AG09319 (cell line): Measurements from ENCODE around the gene NOD1.

Experiments used
- DNase-seq: peaks from one replicate; pipeline ENCODE4 v3.0.0-alpha.2; 2010; ENCODE audit warnings: low read depth; ENCODE audit errors: extremely low read depth
- TF ChIP-seq, protein P1 (sequence below): IDR thresholded peaks from 2 replicates; pipeline ENCODE4 v1.5.1; 2011; ENCODE audit warnings: low read depth, mild to moderate bottlenecking, inconsistent platforms, low read length, moderate library complexity

NOD1 gene

DNA sequence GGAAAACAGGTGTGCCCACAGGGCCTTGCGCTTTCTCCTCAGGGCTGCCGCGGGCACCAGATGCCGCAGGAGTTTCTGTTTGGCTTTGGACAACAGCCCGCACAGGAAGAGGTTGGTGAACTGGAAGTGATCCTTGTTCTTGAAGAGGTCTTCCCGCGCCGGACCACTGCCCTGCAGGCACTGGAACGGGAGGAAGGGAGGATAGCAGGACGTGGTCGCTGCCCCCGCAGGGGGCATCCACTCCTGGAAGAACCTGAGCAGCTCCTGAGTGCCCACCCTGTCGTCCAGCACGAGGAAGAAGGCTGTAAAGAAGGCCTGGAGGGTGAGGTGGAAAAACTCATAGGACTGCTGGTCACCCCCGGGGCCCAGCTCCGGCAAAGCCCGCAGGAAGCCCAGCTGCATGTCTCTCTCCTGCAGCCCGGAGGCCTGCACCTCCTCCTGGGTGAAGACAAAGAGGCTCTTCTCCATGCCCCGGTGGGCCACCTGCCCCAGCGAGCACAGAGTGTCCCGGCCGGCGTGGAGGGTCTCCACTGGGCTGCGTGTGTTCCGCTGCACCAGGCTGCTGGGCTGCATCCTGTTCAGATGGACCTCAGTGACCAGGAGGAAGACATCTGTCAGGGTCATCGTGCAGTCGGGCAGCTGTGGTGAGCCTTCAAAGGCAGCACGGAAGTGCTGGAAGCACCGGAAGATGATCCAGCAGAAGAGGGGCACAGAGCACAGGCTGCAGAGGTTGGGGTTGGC, 26.9 kb downstream of the NOD1 start:
- TF ChIP-seq, protein P1, sequence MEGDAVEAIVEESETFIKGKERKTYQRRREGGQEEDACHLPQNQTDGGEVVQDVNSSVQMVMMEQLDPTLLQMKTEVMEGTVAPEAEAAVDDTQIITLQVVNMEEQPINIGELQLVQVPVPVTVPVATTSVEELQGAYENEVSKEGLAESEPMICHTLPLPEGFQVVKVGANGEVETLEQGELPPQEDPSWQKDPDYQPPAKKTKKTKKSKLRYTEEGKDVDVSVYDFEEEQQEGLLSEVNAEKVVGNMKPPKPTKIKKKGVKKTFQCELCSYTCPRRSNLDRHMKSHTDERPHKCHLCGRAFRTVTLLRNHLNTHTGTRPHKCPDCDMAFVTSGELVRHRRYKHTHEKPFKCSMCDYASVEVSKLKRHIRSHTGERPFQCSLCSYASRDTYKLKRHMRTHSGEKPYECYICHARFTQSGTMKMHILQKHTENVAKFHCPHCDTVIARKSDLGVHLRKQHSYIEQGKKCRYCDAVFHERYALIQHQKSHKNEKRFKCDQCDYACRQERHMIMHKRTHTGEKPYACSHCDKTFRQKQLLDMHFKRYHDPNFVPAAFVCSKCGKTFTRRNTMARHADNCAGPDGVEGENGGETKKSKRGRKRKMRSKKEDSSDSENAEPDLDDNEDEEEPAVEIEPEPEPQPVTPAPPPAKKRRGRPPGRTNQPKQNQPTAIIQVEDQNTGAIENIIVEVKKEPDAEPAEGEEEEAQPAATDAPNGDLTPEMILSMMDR: no peak
- no peak for DNase-seq

DNA sequence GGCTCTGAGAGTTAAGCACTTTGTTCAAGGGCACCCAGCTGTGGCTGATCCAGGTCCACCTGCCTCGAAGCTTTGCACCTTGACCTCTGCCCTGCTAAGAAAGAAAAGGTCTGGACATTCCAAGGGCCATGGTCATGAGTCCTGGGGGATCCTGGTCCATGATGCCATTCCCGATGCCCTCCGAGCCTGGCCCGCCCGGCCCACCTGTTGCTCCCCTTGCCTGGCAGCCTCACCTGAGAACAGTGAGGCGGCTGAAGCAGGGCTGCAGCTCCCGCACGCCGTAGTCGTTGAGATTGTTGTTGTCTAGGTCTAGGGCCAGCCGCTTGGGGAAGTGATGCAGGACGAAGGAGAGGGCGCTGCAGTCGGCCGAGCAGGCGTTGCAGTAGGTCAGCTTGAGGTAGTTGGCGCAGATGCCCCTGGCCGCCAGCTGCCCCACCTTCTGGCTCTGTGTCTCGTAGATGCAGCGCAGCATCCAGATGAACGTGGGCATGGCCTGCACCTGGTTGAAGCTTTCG, 27.5 kb downstream of the NOD1 start:
- no peak for DNase-seq
- TF ChIP-seq, protein P1: no peak

DNA sequence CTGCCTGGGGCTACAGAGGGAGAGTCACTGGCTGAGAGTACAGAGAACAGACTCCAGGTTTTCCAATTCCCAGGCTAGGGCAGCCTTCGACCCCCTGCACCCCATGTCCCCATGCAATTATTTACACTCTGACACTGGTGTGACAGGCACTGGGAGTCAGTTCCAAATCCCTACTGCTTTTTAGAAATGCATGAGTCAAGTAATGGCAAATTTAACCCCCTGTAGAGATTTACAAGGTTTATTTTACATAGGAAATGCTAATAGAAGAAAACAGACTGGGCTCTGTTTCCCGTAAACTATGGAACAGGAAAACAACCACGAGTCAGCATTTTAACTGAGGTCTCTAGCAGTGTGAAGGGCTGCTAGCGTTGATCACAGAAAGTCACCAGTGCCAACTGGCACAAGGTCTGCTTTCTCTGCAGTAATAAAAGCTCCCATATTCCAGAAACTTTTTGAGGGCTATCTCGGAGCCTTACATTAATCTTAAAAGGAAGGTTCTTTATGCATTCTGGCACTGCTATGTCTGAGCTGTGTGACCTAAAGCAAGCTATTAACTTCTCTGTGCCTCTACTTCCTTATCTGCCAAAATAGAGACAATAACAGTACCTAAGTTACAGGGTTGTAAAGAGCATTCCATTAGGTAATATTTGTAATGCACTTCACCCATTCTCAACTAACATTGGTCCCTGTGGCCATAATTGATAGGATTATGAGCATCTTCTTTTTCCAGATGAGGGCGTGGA, 28.2 kb downstream of the NOD1 start:
- TF ChIP-seq, protein P1: no peak
- no peak for DNase-seq

DNA sequence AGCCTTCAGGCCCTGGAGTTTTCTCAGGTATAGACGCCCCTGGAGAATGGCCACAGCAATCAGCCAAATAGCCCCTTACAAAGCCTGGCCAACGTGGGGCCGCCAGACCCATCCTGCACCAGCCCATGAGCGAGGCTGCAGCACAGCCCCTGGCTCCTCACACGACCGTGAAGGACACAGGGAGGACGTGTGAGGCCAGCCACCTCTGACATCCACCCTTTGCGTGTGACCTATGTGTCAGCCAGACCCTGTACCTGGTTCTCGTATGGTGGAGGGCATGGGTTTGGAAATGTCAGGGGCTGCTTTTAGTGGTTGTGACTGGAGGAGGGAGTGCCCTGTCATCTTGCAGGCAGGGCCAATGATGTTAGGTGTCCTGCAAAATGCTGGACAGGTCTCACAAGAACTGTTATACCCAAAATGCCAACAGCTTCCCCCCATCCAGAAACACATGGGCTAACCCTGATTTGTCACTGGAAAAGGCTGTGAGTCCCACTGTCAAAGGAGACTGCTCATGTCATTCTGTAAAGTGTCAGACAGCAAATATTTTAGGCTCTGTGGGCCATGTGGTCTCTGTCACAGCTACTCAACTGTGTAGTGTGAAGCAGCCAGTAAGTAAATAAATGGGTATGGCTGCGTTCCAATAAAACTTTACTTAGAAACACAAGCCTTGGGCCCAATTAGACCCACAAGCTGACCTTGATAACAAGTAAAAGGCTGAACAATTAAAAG, 30.0 kb downstream of the NOD1 start:
- TF ChIP-seq, protein P1: no peak
- no peak for DNase-seq

DNA sequence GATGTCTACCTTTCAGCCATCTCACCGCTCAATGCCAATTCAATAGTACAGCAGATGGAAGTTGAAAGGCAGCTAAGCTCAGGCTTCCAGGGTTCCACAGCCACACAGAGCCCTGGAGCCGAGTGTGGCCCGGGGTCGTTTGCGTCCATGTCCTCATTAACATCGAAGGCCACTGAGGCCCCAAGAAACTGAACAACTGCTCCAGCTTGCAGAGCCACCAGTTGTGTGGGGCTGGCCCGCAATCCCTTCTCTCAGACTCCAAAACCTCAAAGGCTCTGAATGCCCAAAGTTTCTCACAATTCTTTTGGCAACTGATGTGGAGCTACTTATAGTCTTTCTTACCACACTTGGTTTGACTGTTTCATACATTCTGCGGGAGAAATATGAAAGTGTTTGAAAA, 31.1 kb downstream of the NOD1 start:
- TF ChIP-seq, protein P1: no peak
- DNase-seq: no peak

DNA sequence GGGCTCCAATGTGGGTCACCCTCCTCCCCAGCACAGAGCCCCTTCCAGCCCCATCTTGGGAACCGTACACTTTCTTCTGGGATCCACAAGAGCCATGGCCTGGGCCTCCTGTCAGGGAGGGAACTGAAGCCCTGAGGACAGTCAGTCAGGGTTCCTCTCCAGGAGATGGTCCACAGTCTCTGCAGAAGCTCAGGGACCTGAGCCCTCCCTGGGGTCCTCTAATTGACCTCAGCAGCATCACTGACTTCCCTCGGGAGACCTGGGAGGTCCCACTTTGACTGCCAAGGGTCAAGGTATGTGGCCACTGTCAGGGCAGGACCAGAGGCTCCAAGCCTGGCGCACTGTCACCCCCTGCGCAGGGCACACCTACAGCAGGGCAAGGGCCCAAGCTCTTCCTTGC, 32.3 kb downstream of the NOD1 start:
- no peak for DNase-seq
- TF ChIP-seq, protein P1: no peak
